ENCODE data around the gene CARD9. TPM values are rescaled to one million over a fixed set of nuclear protein-coding genes. Genes with fewer than 3 reads are reported as not detected.
"Not testable (repeated sequence)": the region's sequence is repeated elsewhere in the genome, so short reads cannot be mapped to it uniquely, and the experiment has no call there.

CARD9 gene
- total and polyA plus RNA-seq, 4 donors, result 2.3 to 3.4 (median 2.9) TPM

- not testable (repeated sequence) for DNase-seq (ENCODE audit: low read depth in 4 of 6, low spot score in 6 of 6)
- H3K36me3 ChIP-seq (ENCODE audit: control insufficient read depth, insufficient read depth, low read length), result peaks cover 94% of the 10 kb centered on the region
Measured at GRCh38 chr9:136351868-136352267, 21.6 kb downstream of the CARD9 start.

GRCh38 chr9:136351252-136351800, 22.1 kb downstream of the CARD9 start:
- DNase-seq (ENCODE audit: low read depth in 4 of 6, low spot score in 6 of 6), result no peak
- H3K27ac ChIP-seq (ENCODE audit: low read depth, low read length), result no peak overlapping the region
- no peaks in the 10 kb centered on the region for H3K27me3 ChIP-seq (ENCODE audit: control insufficient read depth, insufficient read depth, low read length)
- 84% methylated on average over 11 of the region's 11 CpGs for WGBS (ENCODE audit: insufficient coverage)
- no peak overlapping the region for H3K4me3 ChIP-seq (ENCODE audit: low read depth, low read length)
- H3K9me3 ChIP-seq (ENCODE audit: control insufficient read depth, insufficient read depth, low read length), result no peaks in the 10 kb centered on the region
- peaks cover 44% of the 10 kb centered on the region for H3K4me1 ChIP-seq (ENCODE audit: control insufficient read depth, insufficient read depth, low read length)
- H3K36me3 ChIP-seq (ENCODE audit: control insufficient read depth, insufficient read depth, low read length), result peaks cover 94% of the 10 kb centered on the region

More at GRCh38 chr9:136351868-136352267, 21.6 kb downstream of the CARD9 start:
- not testable (repeated sequence) for H3K4me3 ChIP-seq (ENCODE audit: low read depth, low read length); H3K27ac ChIP-seq (ENCODE audit: low read depth, low read length); H3K27me3 ChIP-seq (ENCODE audit: control insufficient read depth, insufficient read depth, low read length); H3K9me3 ChIP-seq (ENCODE audit: control insufficient read depth, insufficient read depth, low read length)
- H3K4me1 ChIP-seq (ENCODE audit: control insufficient read depth, insufficient read depth, low read length), result peaks cover 38% of the 10 kb centered on the region
- WGBS (ENCODE audit: insufficient coverage), result 96% methylated on average over 9 of the region's 24 CpGs

DNA sequence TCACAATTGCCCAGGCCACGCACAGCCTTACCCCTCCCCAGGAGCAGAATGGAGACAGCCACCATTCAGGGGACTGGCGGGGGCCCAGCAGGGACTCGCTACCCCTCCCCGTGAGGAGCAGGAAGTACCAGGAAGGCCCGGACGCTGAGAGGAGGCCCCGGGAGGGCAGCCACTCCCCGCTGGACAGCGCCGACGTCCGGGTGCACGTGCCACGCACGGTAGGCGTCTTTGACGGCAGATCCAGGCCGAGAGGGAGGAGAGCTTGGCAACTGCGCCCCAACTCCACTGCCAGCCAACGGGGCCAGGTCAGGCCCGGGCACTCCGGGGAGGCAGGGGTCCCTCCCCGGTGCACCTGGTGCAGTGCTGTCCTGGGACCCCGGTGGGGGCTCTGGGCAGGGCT, 23.9 kb downstream of the CARD9 start:
- H3K27me3 ChIP-seq (ENCODE audit: control insufficient read depth, insufficient read depth, low read length), result no peaks in the 10 kb centered on the region
- H3K4me3 ChIP-seq (ENCODE audit: low read depth, low read length), result no peak overlapping the region
- 85% methylated on average over 23 of the region's 24 CpGs for WGBS (ENCODE audit: insufficient coverage)
- DNase-seq (ENCODE audit: low read depth in 4 of 6, low spot score in 6 of 6), result no peak
- H3K27ac ChIP-seq (ENCODE audit: low read depth, low read length), result no peak overlapping the region
- peaks cover 98% of the 10 kb centered on the region for H3K36me3 ChIP-seq (ENCODE audit: control insufficient read depth, insufficient read depth, low read length)
- peaks cover 62% of the 10 kb centered on the region for H3K4me1 ChIP-seq (ENCODE audit: control insufficient read depth, insufficient read depth, low read length)
- H3K9me3 ChIP-seq (ENCODE audit: control insufficient read depth, insufficient read depth, low read length), result no peaks in the 10 kb centered on the region

- Histone ChIP-seq H3K27me3 (ENCODE audit: control insufficient read depth, insufficient read depth, low read length) (no peaks in the 10 kb centered on the region), H3K27ac (ENCODE audit: low read depth, low read length) (no peak overlapping the region), H3K36me3 (ENCODE audit: control insufficient read depth, insufficient read depth, low read length) (peaks cover 97% of the 10 kb centered on the region), H3K9me3 (ENCODE audit: control insufficient read depth, insufficient read depth, low read length) (no peaks in the 10 kb centered on the region), H3K4me1 (ENCODE audit: control insufficient read depth, insufficient read depth, low read length) (peaks cover 69% of the 10 kb centered on the region), H3K4me3 (ENCODE audit: low read depth, low read length) (no peak overlapping the region)
- no peak for DNase-seq (ENCODE audit: low read depth in 4 of 6, low spot score in 6 of 6)
- 66% methylated on average over 9 of the region's 14 CpGs for WGBS (ENCODE audit: insufficient coverage)
Measured at GRCh38 chr9:136348691-136349090, 24.8 kb downstream of the CARD9 start.

GRCh38 chr9:136347472-136348256, 25.8 kb downstream of the CARD9 start:
- Histone ChIP-seq H3K4me3 (ENCODE audit: low read depth, low read length) (no peak overlapping the region), H3K9me3 (ENCODE audit: control insufficient read depth, insufficient read depth, low read length) (no peaks in the 10 kb centered on the region), H3K36me3 (ENCODE audit: control insufficient read depth, insufficient read depth, low read length) (peaks cover 97% of the 10 kb centered on the region), H3K27ac (ENCODE audit: low read depth, low read length) (no peak overlapping the region), H3K4me1 (ENCODE audit: control insufficient read depth, insufficient read depth, low read length) (peaks cover 76% of the 10 kb centered on the region), H3K27me3 (ENCODE audit: control insufficient read depth, insufficient read depth, low read length) (no peaks in the 10 kb centered on the region)
- DNase-seq (ENCODE audit: low read depth in 4 of 6, low spot score in 6 of 6), result peak in 1 of 6 donors; percentile 59
- 71% methylated on average over 30 of the region's 34 CpGs for WGBS (ENCODE audit: insufficient coverage)

DNA sequence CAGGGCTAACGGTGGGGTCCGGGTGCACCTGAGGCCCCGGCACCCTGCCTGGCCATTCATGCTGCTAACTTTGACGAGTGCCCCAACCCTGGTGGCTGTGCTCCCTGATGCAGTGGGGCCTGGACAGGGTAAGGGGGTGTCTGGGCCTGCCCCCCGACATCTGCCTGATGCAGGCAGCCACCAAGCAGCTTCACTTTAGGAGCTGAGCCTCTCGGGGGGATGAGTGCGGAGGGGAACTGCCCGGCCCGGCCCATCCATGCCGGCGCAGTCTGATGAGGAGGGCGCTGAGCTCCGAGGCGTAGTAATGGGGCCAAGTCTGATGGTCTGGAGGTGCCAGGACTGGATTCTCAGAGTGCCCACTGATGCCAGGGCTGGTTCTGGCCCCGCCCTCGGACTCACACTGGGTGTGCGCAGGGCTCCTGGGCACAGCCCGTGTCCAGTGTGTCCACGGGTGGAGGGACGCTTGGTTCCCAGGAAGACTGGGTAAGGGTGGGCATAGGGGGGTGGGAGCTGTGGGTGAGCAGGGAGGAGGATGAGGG, 26.5 kb downstream of the CARD9 start:
- WGBS (ENCODE audit: insufficient coverage), result 79% methylated on average over 20 of the region's 20 CpGs
- no peak overlapping the region for H3K4me3 ChIP-seq (ENCODE audit: low read depth, low read length)
- no peaks in the 10 kb centered on the region for H3K9me3 ChIP-seq (ENCODE audit: control insufficient read depth, insufficient read depth, low read length)
- peaks cover 83% of the 10 kb centered on the region for H3K4me1 ChIP-seq (ENCODE audit: control insufficient read depth, insufficient read depth, low read length)
- no peak for DNase-seq (ENCODE audit: low read depth in 4 of 6, low spot score in 6 of 6)
- H3K27ac ChIP-seq (ENCODE audit: low read depth, low read length), result no peak overlapping the region
- H3K36me3 ChIP-seq (ENCODE audit: control insufficient read depth, insufficient read depth, low read length), result peaks cover 93% of the 10 kb centered on the region
- H3K27me3 ChIP-seq (ENCODE audit: control insufficient read depth, insufficient read depth, low read length), result no peaks in the 10 kb centered on the region

- Histone ChIP-seq H3K27me3 (ENCODE audit: control insufficient read depth, insufficient read depth, low read length) (no peaks in the 10 kb centered on the region), H3K4me1 (ENCODE audit: control insufficient read depth, insufficient read depth, low read length) (peaks cover 87% of the 10 kb centered on the region), H3K9me3 (ENCODE audit: control insufficient read depth, insufficient read depth, low read length) (no peaks in the 10 kb centered on the region), H3K27ac (ENCODE audit: low read depth, low read length) (peak overlapping the region; percentile 88), H3K36me3 (ENCODE audit: control insufficient read depth, insufficient read depth, low read length) (peaks cover 93% of the 10 kb centered on the region), H3K4me3 (ENCODE audit: low read depth, low read length) (no peak overlapping the region)
- no peak for DNase-seq (ENCODE audit: low read depth in 4 of 6, low spot score in 6 of 6)
- WGBS (ENCODE audit: insufficient coverage), result 66% methylated on average over 10 of the region's 10 CpGs
Measured at GRCh38 chr9:136346157-136346481, 27.4 kb downstream of the CARD9 start.

- Histone ChIP-seq H3K4me3 (ENCODE audit: low read depth, low read length) (peak overlapping the region; percentile 5), H3K27ac (ENCODE audit: low read depth, low read length) (peak overlapping the region; percentile 88)
- 33% methylated on average over 41 of the region's 43 CpGs for WGBS (ENCODE audit: insufficient coverage)
Measured at GRCh38 chr9:136345281-136346156, 27.9 kb downstream of the CARD9 start.

DNA sequence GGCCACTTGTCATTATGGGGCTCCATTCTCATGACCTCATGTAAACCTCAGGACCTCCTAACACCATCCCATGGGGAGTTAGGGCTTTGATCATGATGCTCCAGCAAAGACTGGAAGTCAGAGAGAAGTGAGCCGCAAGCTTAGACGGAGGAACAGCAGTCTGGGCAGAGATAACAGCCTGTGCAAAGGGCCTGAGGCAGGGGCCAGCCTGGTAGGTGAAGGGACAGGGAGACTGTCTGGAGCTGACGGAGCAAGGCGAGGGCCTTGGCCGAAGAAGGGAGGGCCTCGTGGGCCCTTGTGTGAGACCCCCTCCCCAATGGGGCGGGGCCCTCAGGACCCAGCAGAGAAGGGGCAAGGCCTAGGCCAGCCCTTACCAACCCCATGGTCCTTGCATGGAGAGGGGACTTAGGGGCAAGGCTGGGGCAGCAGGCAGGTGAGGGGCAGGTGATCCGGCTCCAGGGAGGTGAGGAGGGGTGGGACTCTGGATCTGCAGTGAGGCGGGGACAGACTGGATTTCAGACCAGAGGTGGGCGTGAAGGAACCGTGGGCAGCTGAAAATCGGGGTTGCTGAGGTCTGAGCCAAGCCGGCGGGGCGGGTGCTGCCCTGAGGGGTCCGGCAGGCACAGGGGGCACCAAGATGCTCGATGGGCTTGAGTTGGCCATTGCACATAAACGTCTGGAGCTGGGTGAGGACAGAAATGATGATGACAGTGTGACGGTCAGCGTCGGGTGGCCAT, 28.8 kb downstream of the CARD9 start:
- H3K9me3 ChIP-seq (ENCODE audit: control insufficient read depth, insufficient read depth, low read length), result no peaks in the 10 kb centered on the region
- H3K4me3 ChIP-seq (ENCODE audit: low read depth, low read length), result no peak overlapping the region
- H3K27ac ChIP-seq (ENCODE audit: low read depth, low read length), result peak overlapping the region; percentile 79
- 73% methylated on average over 20 of the region's 21 CpGs for WGBS (ENCODE audit: insufficient coverage)
- H3K4me1 ChIP-seq (ENCODE audit: control insufficient read depth, insufficient read depth, low read length), result peaks cover 98% of the 10 kb centered on the region
- H3K27me3 ChIP-seq (ENCODE audit: control insufficient read depth, insufficient read depth, low read length), result no peaks in the 10 kb centered on the region
- peaks cover 93% of the 10 kb centered on the region for H3K36me3 ChIP-seq (ENCODE audit: control insufficient read depth, insufficient read depth, low read length)
- no peak for DNase-seq (ENCODE audit: low read depth in 4 of 6, low spot score in 6 of 6)

More at GRCh38 chr9:136345281-136346156, 27.9 kb downstream of the CARD9 start:
- Histone ChIP-seq H3K36me3 (ENCODE audit: control insufficient read depth, insufficient read depth, low read length) (peaks cover 93% of the 10 kb centered on the region), H3K4me1 (ENCODE audit: control insufficient read depth, insufficient read depth, low read length) (peaks cover 90% of the 10 kb centered on the region), H3K27me3 (ENCODE audit: control insufficient read depth, insufficient read depth, low read length) (no peaks in the 10 kb centered on the region), H3K9me3 (ENCODE audit: control insufficient read depth, insufficient read depth, low read length) (no peaks in the 10 kb centered on the region)
- peak in 1 of 6 donors; percentile 80 for DNase-seq (ENCODE audit: low read depth in 4 of 6, low spot score in 6 of 6)

Data from spinal cord (tissue), 10 donors.